Osteocyte (in vitro differentiated cells): ENCODE data around the gene MXD1. TPM values are rescaled to one million over a fixed set of nuclear protein-coding genes. Genes with fewer than 3 reads are reported as not detected.

ENCODE experiments used
- DNase-seq: peaks from one replicate; pipeline ENCODE4 v3.0.0; 2021; ENCODE audit warnings: mixed read lengths; ENCODE audit not compliant: unreplicated experiment; ENCODE audit errors: extremely low spot score
- H3K27ac Mint-ChIP-seq: one replicate; pipeline ENCODE4 v1.8.0; 2021; ENCODE audit warnings: mild to moderate bottlenecking, mixed read lengths; ENCODE audit not compliant: unreplicated experiment
- H3K27me3 Mint-ChIP-seq: one replicate; pipeline ENCODE4 v1.8.0; 2021; ENCODE audit warnings: mixed read lengths; ENCODE audit not compliant: unreplicated experiment
- H3K36me3 Mint-ChIP-seq: one replicate; pipeline ENCODE4 v1.8.0; 2021; ENCODE audit warnings: mixed read lengths; ENCODE audit not compliant: unreplicated experiment
- H3K4me1 Mint-ChIP-seq: one replicate; pipeline ENCODE4 v1.8.0; 2021; ENCODE audit warnings: mixed read lengths; ENCODE audit not compliant: unreplicated experiment
- H3K4me3 Mint-ChIP-seq: one replicate; pipeline ENCODE4 v1.8.0; 2021; ENCODE audit warnings: mild to moderate bottlenecking, moderate library complexity, mixed read lengths; ENCODE audit not compliant: unreplicated experiment
- H3K9me3 Mint-ChIP-seq: one replicate; pipeline ENCODE4 v1.8.0; 2021; ENCODE audit warnings: mixed read lengths; ENCODE audit not compliant: unreplicated experiment
- total RNA-seq: library from RNA; stranded (reverse); gene quantifications from 2 replicates; pipeline ENCODE4 v1.2.1, GENCODE V29; 2021
- TF ChIP-seq, protein P1 (sequence below): fragments of 200-600 bp; sonication (generic); IDR thresholded peaks from 2 replicates; pipeline ENCODE4 v1.5.0; 2021; ENCODE audit warnings: antibody characterized with exemption, mild to moderate bottlenecking, moderate library complexity

Gene MXD1
- total RNA-seq, 1 donor from 2014 or later: 8.2 TPM

DNA sequence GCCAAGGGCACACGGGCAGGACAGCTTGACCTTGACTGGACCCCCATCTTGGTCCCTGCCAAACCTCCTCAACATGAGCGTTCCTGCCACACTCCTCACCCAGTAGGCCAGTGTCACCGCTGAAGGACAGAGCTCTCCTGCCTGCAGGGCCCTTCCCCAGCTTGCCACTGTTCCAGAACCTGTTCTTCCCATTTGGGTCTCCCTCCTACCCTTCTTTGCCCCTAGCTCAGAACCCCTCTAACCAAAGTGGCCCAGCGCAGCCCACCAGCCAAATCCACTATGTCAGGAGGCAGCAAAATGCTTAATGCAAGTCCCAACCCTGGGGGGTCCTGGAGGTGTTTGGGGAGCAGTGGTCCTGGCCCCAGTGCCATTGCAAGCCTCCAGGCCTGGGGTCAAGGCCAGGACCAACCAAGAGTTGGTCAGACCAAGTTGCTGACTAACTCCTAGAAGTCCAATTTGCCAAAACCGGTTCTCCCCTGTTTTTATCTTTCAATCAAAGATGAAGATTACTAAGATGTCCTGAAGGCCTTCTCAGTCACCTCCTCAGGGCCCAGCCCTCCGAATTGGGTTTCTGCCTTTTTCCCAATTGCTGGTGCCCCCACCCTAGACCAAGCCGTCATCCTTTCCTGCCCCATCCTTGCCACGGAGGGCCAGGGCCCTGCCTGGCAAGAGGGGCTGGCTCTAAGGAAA, 51.0 kb downstream of the MXD1 start:
- Mint-ChIP-seq H3K4me3 (no peak overlapping the region), H3K36me3 (no peaks in the 10 kb centered on the region), H3K27me3 (no peaks in the 10 kb centered on the region), H3K9me3 (no peaks in the 10 kb centered on the region), H3K4me1 (no peaks in the 10 kb centered on the region), H3K27ac (no peak overlapping the region)
- no peak for DNase-seq
- TF ChIP-seq, protein P1, sequence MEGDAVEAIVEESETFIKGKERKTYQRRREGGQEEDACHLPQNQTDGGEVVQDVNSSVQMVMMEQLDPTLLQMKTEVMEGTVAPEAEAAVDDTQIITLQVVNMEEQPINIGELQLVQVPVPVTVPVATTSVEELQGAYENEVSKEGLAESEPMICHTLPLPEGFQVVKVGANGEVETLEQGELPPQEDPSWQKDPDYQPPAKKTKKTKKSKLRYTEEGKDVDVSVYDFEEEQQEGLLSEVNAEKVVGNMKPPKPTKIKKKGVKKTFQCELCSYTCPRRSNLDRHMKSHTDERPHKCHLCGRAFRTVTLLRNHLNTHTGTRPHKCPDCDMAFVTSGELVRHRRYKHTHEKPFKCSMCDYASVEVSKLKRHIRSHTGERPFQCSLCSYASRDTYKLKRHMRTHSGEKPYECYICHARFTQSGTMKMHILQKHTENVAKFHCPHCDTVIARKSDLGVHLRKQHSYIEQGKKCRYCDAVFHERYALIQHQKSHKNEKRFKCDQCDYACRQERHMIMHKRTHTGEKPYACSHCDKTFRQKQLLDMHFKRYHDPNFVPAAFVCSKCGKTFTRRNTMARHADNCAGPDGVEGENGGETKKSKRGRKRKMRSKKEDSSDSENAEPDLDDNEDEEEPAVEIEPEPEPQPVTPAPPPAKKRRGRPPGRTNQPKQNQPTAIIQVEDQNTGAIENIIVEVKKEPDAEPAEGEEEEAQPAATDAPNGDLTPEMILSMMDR: no peak

DNA sequence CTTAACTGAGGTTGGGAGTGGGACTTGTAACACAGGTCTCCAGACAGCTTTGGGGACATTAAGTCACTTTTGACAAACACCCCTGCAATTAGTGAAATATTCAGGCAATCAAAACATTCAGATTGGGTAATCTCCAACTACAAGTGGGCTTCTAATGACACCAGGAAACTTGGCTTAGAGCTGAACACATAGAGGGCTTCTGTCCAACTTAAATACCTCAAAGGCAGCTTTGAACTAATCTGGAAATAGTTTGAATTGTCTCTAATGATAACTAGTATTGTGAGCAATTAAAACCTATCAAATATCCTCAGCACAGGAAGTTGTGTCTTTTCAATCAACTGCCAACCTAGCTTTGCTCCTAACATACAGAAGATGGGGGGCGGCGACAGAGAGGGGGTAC, 51.6 kb downstream of the MXD1 start:
- DNase-seq: no peak
- no peak overlapping the region for H3K27ac Mint-ChIP-seq
- no peak overlapping the region for H3K4me3 Mint-ChIP-seq
- no peaks in the 10 kb centered on the region for H3K4me1 Mint-ChIP-seq
- H3K36me3 Mint-ChIP-seq: no peaks in the 10 kb centered on the region
- TF ChIP-seq, protein P1: no peak
- H3K27me3 Mint-ChIP-seq: no peaks in the 10 kb centered on the region
- H3K9me3 Mint-ChIP-seq: no peaks in the 10 kb centered on the region

DNA sequence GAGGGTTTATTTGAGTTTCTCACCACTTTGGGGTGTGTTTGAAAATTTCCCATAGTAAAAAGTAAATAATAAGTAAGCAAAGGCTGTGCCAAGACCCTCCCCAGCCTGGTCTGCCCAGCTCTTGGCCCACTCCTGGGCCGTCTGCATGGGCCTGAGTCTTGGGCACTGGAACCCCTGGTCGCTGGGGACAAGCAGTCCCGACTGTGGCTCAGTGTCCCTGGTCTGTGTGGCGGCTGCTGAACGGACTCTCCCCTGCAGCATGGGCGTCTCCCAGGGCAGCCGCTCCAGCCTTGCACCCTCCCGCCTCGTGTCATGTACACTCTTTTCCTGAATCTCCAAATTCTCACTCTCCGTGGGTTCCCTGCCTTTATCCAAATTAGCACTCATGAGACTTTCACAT, 53.7 kb downstream of the MXD1 start:
- Mint-ChIP-seq H3K9me3 (no peaks in the 10 kb centered on the region), H3K27ac (no peak overlapping the region), H3K36me3 (no peaks in the 10 kb centered on the region), H3K4me3 (no peak overlapping the region), H3K4me1 (peaks cover 4% of the 10 kb centered on the region), H3K27me3 (peaks cover 3% of the 10 kb centered on the region)
- TF ChIP-seq, protein P1: no peak
- no peak for DNase-seq

DNA sequence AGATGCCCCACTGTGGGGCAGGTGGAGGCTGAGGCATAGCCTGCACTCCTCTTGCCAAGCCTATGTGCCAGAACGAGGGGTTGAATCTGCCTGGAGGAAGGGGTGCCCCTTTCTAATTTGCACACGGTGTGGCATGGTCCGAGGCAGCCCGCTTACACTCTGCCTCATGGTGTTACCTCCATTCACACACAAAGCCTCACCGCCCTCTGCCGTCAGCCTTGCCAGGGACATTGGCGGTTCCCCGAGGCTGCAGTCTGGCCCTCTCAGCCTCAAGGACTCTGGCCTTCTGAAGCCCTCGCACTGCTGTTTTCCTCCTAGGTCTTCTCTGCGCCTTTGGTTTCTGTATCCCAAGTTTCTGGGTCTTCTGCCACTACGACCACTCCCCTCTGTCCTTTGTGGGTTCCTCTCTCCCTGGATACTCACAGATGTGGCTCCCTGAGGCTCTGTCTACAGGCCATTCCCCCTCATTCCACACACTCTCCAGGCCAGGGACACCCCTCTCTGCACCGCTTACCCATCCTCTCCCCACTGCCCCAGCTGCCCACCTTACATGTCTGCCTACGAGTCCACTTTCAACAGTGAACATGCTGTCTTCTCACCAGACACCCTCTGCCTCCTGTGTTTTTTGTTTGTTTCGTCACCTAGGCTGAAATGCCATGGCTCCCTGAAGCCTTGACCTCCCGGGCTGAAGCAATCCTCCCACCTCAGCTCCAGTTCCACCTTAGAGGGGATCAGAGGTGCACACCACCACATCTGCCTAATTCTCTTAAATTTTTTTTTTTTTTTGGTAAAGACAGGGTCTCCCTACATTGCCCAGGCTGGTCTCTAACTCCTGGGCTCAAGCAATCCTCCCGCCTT, 54.4 kb downstream of the MXD1 start:
- Mint-ChIP-seq H3K27me3 (peaks cover 3% of the 10 kb centered on the region), H3K27ac (no peak overlapping the region), H3K4me1 (peaks cover 4% of the 10 kb centered on the region), H3K36me3 (no peaks in the 10 kb centered on the region), H3K9me3 (no peaks in the 10 kb centered on the region), H3K4me3 (no peak overlapping the region)
- no peak for DNase-seq
- TF ChIP-seq, protein P1: no peak

DNA sequence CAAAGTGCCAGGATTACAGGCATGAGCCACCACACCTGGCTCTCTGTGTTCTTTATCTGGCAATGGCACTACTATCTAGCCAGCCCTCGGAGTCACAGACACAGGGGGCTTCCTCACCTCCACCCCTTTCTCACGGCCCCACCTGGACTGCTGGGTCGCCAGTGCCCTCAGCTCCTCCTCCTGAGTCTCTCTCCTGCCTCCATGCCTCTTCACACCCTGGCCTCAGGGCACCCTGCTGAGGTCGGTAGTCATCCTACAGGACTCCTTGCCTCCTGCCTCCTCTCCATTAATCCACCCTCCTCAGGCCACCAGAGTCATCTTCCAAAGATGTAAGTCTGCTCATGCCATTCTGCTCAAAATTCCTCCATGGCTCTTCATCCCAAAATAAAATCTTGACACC, 55.1 kb downstream of the MXD1 start:
- Mint-ChIP-seq H3K4me1 (peaks cover 4% of the 10 kb centered on the region), H3K4me3 (no peak overlapping the region), H3K27me3 (peaks cover 3% of the 10 kb centered on the region), H3K36me3 (no peaks in the 10 kb centered on the region), H3K9me3 (no peaks in the 10 kb centered on the region), H3K27ac (no peak overlapping the region)
- TF ChIP-seq, protein P1: no peak
- DNase-seq: no peak
